Osteoblast (primary cell): ENCODE results near the gene SNAPIN. TPM values are rescaled to one million over a fixed set of nuclear protein-coding genes. Genes with fewer than 3 reads are reported as not detected.

ENCODE experiments used
- DNase-seq: peaks from one replicate; pipeline ENCODE4 v3.0.0; 2011; ENCODE audit warnings: low spot score, mixed read lengths; ENCODE audit not compliant: insufficient read length; ENCODE audit errors: missing footprints
- H2AFZ ChIP-seq: 2 replicates; pipeline ENCODE4 v1.6.0; 2011; ENCODE audit warnings: mild to moderate bottlenecking, low read length
- H3K27ac ChIP-seq: 2 replicates; pipeline ENCODE4 v1.5.1; 2011; ENCODE audit warnings: mild to moderate bottlenecking, low read depth, low read length, moderate library complexity
- H3K27me3 ChIP-seq: 2 replicates; pipeline ENCODE4 v1.6.0; 2012; ENCODE audit warnings: mild to moderate bottlenecking, control low read depth, inconsistent platforms, low read length, moderate library complexity; ENCODE audit not compliant: insufficient read depth
- H3K36me3 ChIP-seq: 2 replicates; pipeline ENCODE4 v1.5.1; 2011; ENCODE audit warnings: mild to moderate bottlenecking, low read length, control low read depth, moderate library complexity; ENCODE audit not compliant: insufficient read depth
- H3K4me1 ChIP-seq: 2 replicates; pipeline ENCODE4 v1.5.1; 2011; ENCODE audit warnings: mild to moderate bottlenecking, low read length, control low read depth, moderate library complexity; ENCODE audit not compliant: insufficient read depth
- H3K4me2 ChIP-seq: 2 replicates; pipeline ENCODE4 v1.6.0; 2011; ENCODE audit warnings: mild to moderate bottlenecking, low read length; ENCODE audit not compliant: insufficient read depth
- H3K4me3 ChIP-seq: fragments of 200-600 bp; sonication (generic); 3 replicates; pipeline ENCODE4 v1.5.1; 2012; ENCODE audit warnings: mild to moderate bottlenecking, low read length, inconsistent platforms; ENCODE audit not compliant: insufficient read depth
- H3K79me2 ChIP-seq: 2 replicates; pipeline ENCODE4 v1.6.0; 2012; ENCODE audit warnings: mild to moderate bottlenecking, low read length, control low read depth, inconsistent platforms; ENCODE audit not compliant: insufficient read depth
- H3K9me3 ChIP-seq: 2 replicates; pipeline ENCODE4 v1.5.1; 2011; ENCODE audit warnings: low read depth, low read length, control low read depth
- H4K20me1 ChIP-seq: 2 replicates; pipeline ENCODE4 v1.6.0; 2012; ENCODE audit warnings: mild to moderate bottlenecking, low read length, control low read depth; ENCODE audit not compliant: insufficient read depth
- total RNA-seq: library from RNA; depleted of rRNA; stranded (reverse); fragments of >200 nt; gene quantifications from 2 replicates; pipeline ENCODE4 v1.2.3, GENCODE V29; 2012
- TF ChIP-seq, protein P1 (sequence below): IDR thresholded peaks from 2 replicates; pipeline ENCODE4 v1.5.1; 2011; ENCODE audit warnings: mild to moderate bottlenecking, low read depth, low read length, moderate library complexity; ENCODE audit errors: extremely low read depth

Gene SNAPIN
- total RNA-seq, 1 donor = 53.6 TPM

DNA sequence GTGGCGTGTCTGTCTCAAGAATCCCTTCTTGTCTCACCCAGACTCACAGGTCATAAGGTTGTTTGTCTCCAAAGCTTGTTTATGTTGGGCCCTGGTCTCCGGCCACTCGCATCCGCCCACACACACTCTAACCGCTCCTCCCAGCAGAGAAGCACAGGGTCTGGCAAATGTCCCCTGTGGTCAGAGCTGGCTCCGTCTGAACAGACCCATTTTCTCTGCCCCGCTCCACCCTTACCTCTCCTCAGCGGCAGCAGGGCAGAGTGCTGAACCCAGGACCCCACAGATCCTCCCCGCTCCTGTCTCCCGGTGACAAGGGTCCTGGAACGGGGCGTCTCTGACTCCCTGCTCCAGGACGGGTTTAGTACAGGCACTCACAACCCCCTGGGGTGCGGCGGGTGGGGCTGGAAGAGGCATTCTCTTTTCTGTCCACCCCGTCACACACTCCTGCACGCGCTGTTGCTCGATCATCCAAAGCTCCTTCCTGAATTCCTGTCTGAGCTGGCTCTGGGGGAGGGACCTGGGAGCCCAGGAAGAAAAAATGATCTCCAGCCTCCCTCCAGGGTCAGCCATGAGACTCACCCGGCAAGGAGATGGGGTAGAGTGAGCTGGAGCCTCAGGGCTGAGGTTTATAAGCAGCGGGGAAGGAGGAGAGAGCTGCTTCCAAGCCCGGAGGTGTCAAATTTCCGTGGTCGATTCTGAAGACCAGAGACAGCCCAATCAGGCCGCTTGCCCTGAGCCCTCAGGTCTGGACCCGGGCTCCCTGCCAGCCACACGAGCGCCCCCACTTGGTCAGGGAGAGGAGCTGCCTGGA is 31.4 kb upstream of the SNAPIN start, which contains the start of gene S100A13:
TSS of gene S100A13 (minus strand) at position 602 of the 811 bp plus-strand sequence. CDS start 1,033 bp downstream, outside the sequence.
- H3K27me3 ChIP-seq = no peaks in the 10 kb centered on the region
- peaks cover 42% of the 10 kb centered on the region for H3K79me2 ChIP-seq
- peak within 1 kb of the TSS; percentile 100 for H3K4me2 ChIP-seq
- peak within 1 kb of the TSS; percentile 95 for H3K27ac ChIP-seq
- peaks cover 39% of the 10 kb centered on the region for H3K36me3 ChIP-seq
- DNase-seq = peak; percentile 95
- peaks cover 40% of the 10 kb centered on the region for H3K4me1 ChIP-seq
- no peaks in the 10 kb centered on the region for H4K20me1 ChIP-seq
- peak within 1 kb of the TSS; percentile 91 for H3K4me3 ChIP-seq
- no peaks in the 10 kb centered on the region for H3K9me3 ChIP-seq
- TF ChIP-seq, protein P1, sequence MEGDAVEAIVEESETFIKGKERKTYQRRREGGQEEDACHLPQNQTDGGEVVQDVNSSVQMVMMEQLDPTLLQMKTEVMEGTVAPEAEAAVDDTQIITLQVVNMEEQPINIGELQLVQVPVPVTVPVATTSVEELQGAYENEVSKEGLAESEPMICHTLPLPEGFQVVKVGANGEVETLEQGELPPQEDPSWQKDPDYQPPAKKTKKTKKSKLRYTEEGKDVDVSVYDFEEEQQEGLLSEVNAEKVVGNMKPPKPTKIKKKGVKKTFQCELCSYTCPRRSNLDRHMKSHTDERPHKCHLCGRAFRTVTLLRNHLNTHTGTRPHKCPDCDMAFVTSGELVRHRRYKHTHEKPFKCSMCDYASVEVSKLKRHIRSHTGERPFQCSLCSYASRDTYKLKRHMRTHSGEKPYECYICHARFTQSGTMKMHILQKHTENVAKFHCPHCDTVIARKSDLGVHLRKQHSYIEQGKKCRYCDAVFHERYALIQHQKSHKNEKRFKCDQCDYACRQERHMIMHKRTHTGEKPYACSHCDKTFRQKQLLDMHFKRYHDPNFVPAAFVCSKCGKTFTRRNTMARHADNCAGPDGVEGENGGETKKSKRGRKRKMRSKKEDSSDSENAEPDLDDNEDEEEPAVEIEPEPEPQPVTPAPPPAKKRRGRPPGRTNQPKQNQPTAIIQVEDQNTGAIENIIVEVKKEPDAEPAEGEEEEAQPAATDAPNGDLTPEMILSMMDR = peak; percentile 77
- H2AFZ ChIP-seq = peak within 1 kb of the TSS; percentile 90

DNA sequence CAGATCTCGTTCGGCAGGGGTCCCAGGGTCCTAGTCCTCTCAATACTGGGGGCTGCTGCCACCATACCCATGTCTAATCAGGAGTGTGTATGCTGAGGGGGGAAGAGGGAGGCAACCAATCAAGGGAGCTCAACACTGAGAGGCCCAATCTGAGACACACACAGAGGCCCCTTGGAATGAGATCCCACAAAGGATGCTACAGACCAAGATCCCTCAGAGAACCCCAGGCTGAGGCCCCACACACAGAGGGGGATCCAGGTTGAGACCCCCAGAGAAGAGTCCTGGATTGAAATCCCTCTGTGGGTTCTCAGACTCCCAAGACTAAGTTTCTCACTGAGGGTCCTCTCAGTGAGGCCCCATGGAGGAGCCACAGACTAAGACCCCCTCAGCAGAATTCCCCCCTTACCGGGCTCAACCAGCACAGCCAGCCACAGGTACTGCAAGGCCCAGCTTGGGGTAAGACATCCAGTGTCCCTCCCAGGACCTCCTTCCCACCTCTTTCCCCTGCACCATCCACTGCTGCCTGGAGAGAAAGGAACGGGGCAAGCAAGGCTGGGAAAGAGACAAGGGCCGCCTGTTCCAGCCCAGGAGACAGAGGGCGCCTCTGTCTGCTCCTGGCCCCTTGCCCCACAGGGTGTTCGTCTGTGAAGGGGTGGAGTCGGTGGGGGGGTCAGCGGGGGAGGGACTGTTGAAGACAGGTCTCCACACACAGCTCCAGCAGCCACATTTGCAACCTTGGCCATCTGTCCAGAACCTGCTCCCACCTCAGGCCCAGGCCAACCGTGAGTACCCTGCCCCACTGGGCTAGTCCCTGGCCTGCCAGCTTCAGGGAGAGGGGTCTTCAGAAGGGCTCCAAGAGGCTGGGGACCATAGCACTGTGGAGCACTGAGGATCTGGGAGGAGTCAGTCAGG is 30.5 kb upstream of the SNAPIN start, which contains the start of gene S100A1:
TSS of gene S100A1 (plus strand) at position 720 of the 912 bp plus-strand sequence. CDS start 2,088 bp downstream, outside the sequence.
- Histone ChIP-seq H3K27ac (peak within 1 kb of the TSS; percentile 95), H3K36me3 (peaks cover 30% of the 10 kb centered on the region), H4K20me1 (no peaks in the 10 kb centered on the region), H3K79me2 (peaks cover 36% of the 10 kb centered on the region), H3K9me3 (no peaks in the 10 kb centered on the region), H3K27me3 (no peaks in the 10 kb centered on the region), H2AFZ (peak within 1 kb of the TSS; percentile 90), H3K4me2 (peak within 1 kb of the TSS; percentile 100), H3K4me3 (peak within 1 kb of the TSS; percentile 91), H3K4me1 (peaks cover 40% of the 10 kb centered on the region)
- DNase-seq = peak; percentile 72
- TF ChIP-seq, protein P1 = no peak

DNA sequence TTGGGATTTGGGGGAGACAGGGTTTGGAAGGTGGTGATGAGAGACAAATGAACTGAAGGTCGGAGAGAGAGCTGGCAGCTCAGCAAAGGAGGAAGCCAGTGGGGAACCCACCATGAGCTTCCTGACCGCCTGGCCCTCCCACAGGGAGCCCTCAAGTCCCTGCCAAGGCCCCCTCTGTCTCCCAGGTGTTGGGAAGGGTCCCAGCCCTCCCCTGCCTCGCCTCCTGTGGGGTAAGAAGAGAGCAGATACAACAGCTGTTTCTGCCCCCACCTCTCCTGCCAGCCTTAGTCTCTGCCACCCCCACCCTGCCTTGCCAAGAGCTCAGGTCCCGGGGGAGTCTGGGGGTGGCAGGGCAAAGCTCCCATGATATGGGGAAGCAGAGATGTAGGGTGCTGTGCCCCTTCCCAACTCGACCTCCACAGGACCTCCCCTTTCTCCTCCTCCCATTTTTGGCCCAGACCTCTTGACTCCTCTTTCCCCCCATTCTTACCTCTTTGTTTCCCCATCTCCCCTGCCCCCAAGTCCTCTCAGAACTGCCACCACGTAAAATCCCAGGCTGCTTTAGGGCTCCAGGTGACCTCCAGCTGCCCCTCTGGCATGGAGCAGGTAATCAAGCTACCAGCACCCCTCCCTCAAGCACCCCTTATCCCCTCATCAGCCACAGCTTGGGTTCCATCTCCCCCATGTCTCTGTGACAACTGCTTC is 29.7 kb upstream of the SNAPIN start:
- H3K9me3 ChIP-seq = no peaks in the 10 kb centered on the region
- peaks cover 31% of the 10 kb centered on the region for H3K79me2 ChIP-seq
- no peak overlapping the region for H3K4me3 ChIP-seq
- H2AFZ ChIP-seq = peak overlapping the region; percentile 28
- DNase-seq = no peak
- H3K27ac ChIP-seq = no peak overlapping the region
- peaks cover 22% of the 10 kb centered on the region for H3K36me3 ChIP-seq
- TF ChIP-seq, protein P1 = no peak
- no peaks in the 10 kb centered on the region for H3K27me3 ChIP-seq
- no peaks in the 10 kb centered on the region for H4K20me1 ChIP-seq
- H3K4me2 ChIP-seq = no peak overlapping the region
- peaks cover 46% of the 10 kb centered on the region for H3K4me1 ChIP-seq
